GM23338 (cell line): ENCODE data around the gene MTURN. TPM values are rescaled to one million over a fixed set of nuclear protein-coding genes. Genes with fewer than 3 reads are reported as not detected.

Experiments
- ATAC-seq: fragments of 200-7000 bp; cut with Tn5 transposase; 3 replicates; pipeline ENCODE4 v1.9.1; 2020
- DNase-seq: peaks from one replicate; pipeline ENCODE4 v3.0.0-alpha.2; 2015; ENCODE audit warnings: low spot score
- H2AFZ ChIP-seq: fragments of 200-600 bp; sonication (generic); 2 replicates; pipeline ENCODE4 v1.8.0; 2016; ENCODE audit warnings: antibody characterized with exemption, mild to moderate bottlenecking, moderate library complexity
- H3F3A ChIP-seq: fragments of 200-600 bp; sonication (generic); replicated peaks from 2 replicates; pipeline ENCODE4 v1.8.0; 2017; ENCODE audit warnings: antibody characterized with exemption, mixed run types, low read depth
- H3K27ac ChIP-seq: fragments of 200-600 bp; sonication (generic); 2 replicates; pipeline ENCODE4 v1.6.1; 2016; ENCODE audit warnings: low read depth
- H3K27me3 ChIP-seq: fragments of 200-600 bp; sonication (generic); 2 replicates; pipeline ENCODE4 v1.8.0; 2016; ENCODE audit warnings: mild to moderate bottlenecking, mixed run types, moderate library complexity; ENCODE audit not compliant: insufficient read depth
- H3K36me3 ChIP-seq: fragments of 200-600 bp; sonication (generic); 2 replicates; pipeline ENCODE4 v1.8.0; 2016; ENCODE audit warnings: mild to moderate bottlenecking; ENCODE audit not compliant: insufficient read depth
- H3K4me1 ChIP-seq: fragments of 200-600 bp; sonication (generic); 2 replicates; pipeline ENCODE4 v1.8.0; 2016; ENCODE audit warnings: mild to moderate bottlenecking, moderate library complexity; ENCODE audit not compliant: insufficient read depth
- H3K4me2 ChIP-seq: fragments of 200-600 bp; sonication (generic); 2 replicates; pipeline ENCODE4 v1.7.1; 2017; ENCODE audit warnings: mixed run types
- H3K4me3 ChIP-seq: fragments of 200-600 bp; sonication (generic); 2 replicates; pipeline ENCODE4 v1.6.1; 2016; ENCODE audit warnings: mixed run types
- H3K79me2 ChIP-seq: fragments of 200-600 bp; sonication (generic); replicated peaks from 2 replicates; pipeline ENCODE4 v1.8.0; 2017; ENCODE audit warnings: mild to moderate bottlenecking; ENCODE audit not compliant: insufficient read depth
- H3K9me2 ChIP-seq: fragments of 200-600 bp; sonication (generic); 2 replicates; pipeline ENCODE4 v1.8.0; 2017; ENCODE audit not compliant: insufficient read depth
- H4K20me1 ChIP-seq: fragments of 200-600 bp; sonication (generic); replicated peaks from 2 replicates; pipeline ENCODE4 v1.8.0; 2017; ENCODE audit warnings: mild to moderate bottlenecking; ENCODE audit not compliant: insufficient read depth
- H3K27ac Mint-ChIP-seq: 2 replicates; pipeline ENCODE4 v1.8.0; 2020; ENCODE audit warnings: inconsistent platforms, mild to moderate bottlenecking, moderate library complexity, mixed read lengths
- H3K27me3 Mint-ChIP-seq: 3 replicates; pipeline ENCODE4 v1.8.0; 2022; ENCODE audit warnings: low read depth, mild to moderate bottlenecking, moderate library complexity, mixed read lengths, inconsistent platforms; ENCODE audit not compliant: insufficient read depth, poor library complexity
- H3K36me3 Mint-ChIP-seq: 3 replicates; pipeline ENCODE4 v1.8.0; 2021; ENCODE audit warnings: low read depth, mild to moderate bottlenecking, inconsistent platforms, moderate library complexity, mixed read lengths
- H3K4me1 Mint-ChIP-seq: 3 replicates; pipeline ENCODE4 v1.8.0; 2020; ENCODE audit warnings: mild to moderate bottlenecking, inconsistent platforms, mixed read lengths
- H3K4me3 Mint-ChIP-seq: 3 replicates; pipeline ENCODE4 v1.8.0; 2021; ENCODE audit warnings: moderate library complexity, mild to moderate bottlenecking, inconsistent platforms, mixed read lengths
- H3K9me3 Mint-ChIP-seq: 3 replicates; pipeline ENCODE4 v1.8.0; 2020; ENCODE audit warnings: moderate library complexity, mild to moderate bottlenecking, inconsistent platforms, mixed read lengths
- CTCF ChIP-seq, 2 experiments: fragments of 200-600 bp in 1 of 2; sonication (generic) in 1 of 2; conservative IDR thresholded peaks; 2 replicates each; pipeline versions ENCODE4 v1.5.1 to v1.6.1; 2016 to 2017; ENCODE audit warnings: antibody characterized with exemption in 2 of 2, low read depth in 2 of 2, mild to moderate bottlenecking in 2 of 2, moderate library complexity in 1 of 2
- ETS1 ChIP-seq: IDR thresholded peaks from 2 replicates; pipeline ENCODE4 v1.6.1; 2016; ENCODE audit warnings: antibody characterized with exemption
- EZH2phosphoT487 ChIP-seq: fragments of 200-600 bp; sonication (generic); IDR thresholded peaks from one replicate; pipeline ENCODE4 v1.8.1; 2018; ENCODE audit warnings: antibody characterized with exemption; ENCODE audit not compliant: unreplicated experiment
- JUNB ChIP-seq: IDR thresholded peaks from one replicate; pipeline ENCODE4 v1.6.1; 2016; ENCODE audit warnings: antibody characterized with exemption; ENCODE audit not compliant: unreplicated experiment
- POLR2AphosphoS5 ChIP-seq: IDR thresholded peaks from 2 replicates; pipeline ENCODE4 v1.6.1; 2016; ENCODE audit warnings: antibody characterized with exemption, low read depth
- STAT1 ChIP-seq: IDR thresholded peaks from one replicate; pipeline ENCODE4 v1.6.1; 2016; ENCODE audit warnings: antibody characterized with exemption; ENCODE audit not compliant: unreplicated experiment
- ZNF114 ChIP-seq: fragments of 250-450 bp; sonication (Bioruptor Pico); IDR thresholded peaks from 2 replicates; pipeline ENCODE4 v1.5.0; 2020; ENCODE audit warnings: mild to moderate bottlenecking, moderate library complexity
- ZNF462 ChIP-seq: fragments of 250-450 bp; sonication (Bioruptor Pico); IDR thresholded peaks from 2 replicates; pipeline ENCODE4 v1.5.0; 2020; ENCODE audit warnings: mild to moderate bottlenecking, moderate library complexity
- polyA plus RNA-seq: library from polyadenylated mRNA; unstranded; fragments of >200 nt; fragmentation: Nextera tagmentation; extraction: Ambion mirVana; gene quantifications from 2 replicates; pipeline ENCODE4 v1.2.1, GENCODE V29; 2016
- total RNA-seq: library from RNA; depleted of rRNA; stranded (reverse); fragments of >200 nt; shearing (Covaris generic); gene quantifications from 2 replicates; pipeline ENCODE4 v1.2.3, GENCODE V29; 2014

Gene MTURN
- total and polyA plus RNA-seq, 2 experiments from 2014 or later: 3.1 to 8.7 TPM

DNA sequence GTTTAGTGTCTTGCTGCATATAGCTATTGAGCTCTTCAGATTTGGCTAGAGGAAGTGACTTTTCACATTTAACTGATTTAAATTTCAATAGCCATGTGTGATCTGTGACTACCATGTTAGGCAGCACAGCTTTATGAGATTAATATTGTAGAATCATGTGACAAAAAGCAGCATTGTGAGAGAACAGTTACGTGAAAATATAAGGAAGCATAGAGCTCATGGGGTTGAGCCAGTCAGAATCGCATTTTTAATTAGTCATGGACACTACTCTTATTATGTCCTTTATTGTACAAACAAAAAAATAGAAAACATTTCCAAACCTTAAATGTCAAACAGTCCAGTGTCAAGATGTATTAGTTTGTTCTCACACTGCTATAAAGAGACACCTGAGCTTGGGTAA lies 48.0 kb downstream of the MTURN start:
- Histone ChIP-seq H3F3A (no peaks in the 10 kb centered on the region), H4K20me1 (no peaks in the 10 kb centered on the region), H3K27me3 (no peaks in the 10 kb centered on the region), H3K4me1 (no peaks in the 10 kb centered on the region), H3K79me2 (no peaks in the 10 kb centered on the region), H3K27ac (no peak overlapping the region), H2AFZ (no peak overlapping the region), H3K4me2 (no peak overlapping the region), H3K4me3 (no peak overlapping the region), H3K9me2 (no peaks in the 10 kb centered on the region), H3K36me3 (no peaks in the 10 kb centered on the region)
- no peak overlapping the region for H3K27ac Mint-ChIP-seq
- no peak for TF ChIP-seq ETS1
- no peak for TF ChIP-seq POLR2AphosphoS5
- H3K4me3 Mint-ChIP-seq: no peak overlapping the region
- ATAC-seq: no peak
- peaks cover 17% of the 10 kb centered on the region; the same call in 2 of the 3 replicates for H3K36me3 Mint-ChIP-seq
- peaks cover 3% of the 10 kb centered on the region for H3K27me3 Mint-ChIP-seq
- peaks cover 19% of the 10 kb centered on the region for H3K9me3 Mint-ChIP-seq
- H3K4me1 Mint-ChIP-seq: peaks cover 5% of the 10 kb centered on the region; the same call in 1 of the 3 replicates
- no peak for DNase-seq

DNA sequence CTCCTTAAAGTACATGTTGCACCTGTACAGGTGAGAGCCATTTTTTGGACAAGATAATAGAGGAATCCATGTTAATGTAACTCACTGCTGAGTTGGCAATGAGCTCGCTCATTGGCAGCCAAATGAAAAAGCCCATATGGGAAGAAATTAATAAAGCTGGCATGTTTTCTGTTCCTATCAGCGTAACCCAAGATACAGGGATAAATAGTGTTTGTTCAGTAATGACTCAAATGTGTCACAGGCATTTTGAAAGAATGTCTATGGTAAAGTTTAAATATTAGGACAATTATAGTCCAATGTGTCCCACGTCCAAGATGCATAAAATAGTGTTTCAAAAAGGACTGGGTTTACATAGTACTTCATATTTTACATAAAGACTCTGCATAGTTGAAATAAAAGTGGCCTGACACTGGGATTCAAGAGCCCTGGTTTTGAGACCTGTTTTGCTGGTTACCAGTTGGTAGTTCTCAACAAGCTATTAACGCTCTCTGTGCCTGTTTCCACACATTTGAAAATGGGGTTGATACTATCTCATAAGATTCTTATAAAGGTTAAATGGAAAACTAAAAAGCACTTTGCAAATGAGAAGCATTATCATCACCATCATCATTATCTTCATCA lies 49.1 kb downstream of the MTURN start:
- Histone ChIP-seq H3K27me3 (no peaks in the 10 kb centered on the region), H3K79me2 (no peaks in the 10 kb centered on the region), H3K9me2 (peaks cover 5% of the 10 kb centered on the region; the same call in 1 of the 2 replicates), H3K4me3 (no peak overlapping the region), H3K27ac (no peak overlapping the region), H2AFZ (no peak overlapping the region), H3K4me1 (no peaks in the 10 kb centered on the region), H3F3A (no peaks in the 10 kb centered on the region), H3K36me3 (no peaks in the 10 kb centered on the region), H3K4me2 (no peak overlapping the region), H4K20me1 (no peaks in the 10 kb centered on the region)
- H3K9me3 Mint-ChIP-seq: peaks cover 24% of the 10 kb centered on the region
- no peak overlapping the region for H3K4me3 Mint-ChIP-seq
- peaks cover 24% of the 10 kb centered on the region; the same call in 2 of the 3 replicates for H3K36me3 Mint-ChIP-seq
- peaks cover 5% of the 10 kb centered on the region; the same call in 1 of the 3 replicates for H3K4me1 Mint-ChIP-seq
- no peak overlapping the region for H3K27ac Mint-ChIP-seq
- peaks cover 3% of the 10 kb centered on the region for H3K27me3 Mint-ChIP-seq
- ATAC-seq: no peak
- no peak for DNase-seq
- TF ChIP-seq JUNB: no peak
- TF ChIP-seq ZNF114 (CRISPR knock-in tag): no peak
- TF ChIP-seq EZH2phosphoT487: no peak
- no peak for TF ChIP-seq ETS1
- TF ChIP-seq POLR2AphosphoS5: no peak
- no peak for TF ChIP-seq CTCF (conservative IDR thresholded peaks at IDR 0.05; ENCODE audit: low read depth in 2 of 2)
- TF ChIP-seq STAT1: no peak
- no peak for TF ChIP-seq ZNF462 (CRISPR knock-in tag)
